ENCODE measurements around the gene PLA2G2A. TPM values are rescaled to one million over a fixed set of nuclear protein-coding genes. Genes with fewer than 3 reads are reported as not detected.

PLA2G2A gene
- total RNA-seq, 2 donors from 2014 or later = 9.3 to 57.7 TPM

DNA sequence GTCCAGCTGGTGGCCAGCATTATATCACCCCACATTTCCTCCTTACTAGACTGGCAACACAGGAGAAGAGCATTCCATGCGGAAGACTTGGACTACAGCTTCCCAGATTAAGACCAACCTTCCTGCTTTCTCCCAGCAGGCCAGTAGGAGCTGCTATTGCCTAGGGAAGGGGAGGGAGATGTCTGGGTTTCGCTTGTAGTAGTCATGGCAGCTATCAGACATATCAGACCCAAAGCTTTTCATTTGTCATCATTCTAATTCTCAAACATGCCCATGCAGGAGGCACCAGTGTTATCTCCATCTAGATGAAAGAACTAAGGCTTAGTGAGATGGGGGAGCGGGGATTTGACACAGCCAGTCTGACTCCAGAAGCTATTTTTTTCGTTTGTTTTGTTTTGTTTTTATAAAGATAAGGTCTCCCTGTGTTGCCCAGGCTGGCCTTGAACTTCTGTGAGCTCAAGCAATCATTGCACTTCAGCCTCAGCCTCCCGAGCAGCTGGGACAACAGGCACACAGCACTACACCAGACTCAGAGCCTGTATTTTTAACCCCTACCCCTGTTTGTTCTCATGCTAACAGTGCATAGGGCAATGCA, 4.5 kb downstream of the PLA2G2A start:
- Histone ChIP-seq H3K27me3 (no peaks in the 10 kb centered on the region), H3K4me3 (no peak overlapping the region), H3K9me3 (no peaks in the 10 kb centered on the region), H3K36me3 (replicated peaks in 1 of 2; ENCODE audit: insufficient read depth in 1 of 2, low read depth in 2 of 2) (no peaks in the 10 kb centered on the region), H3K27ac (peak overlapping the region in 1 of 4 donors; percentile 63), H3K4me1 (peaks cover 26% of the 10 kb centered on the region)
- WGBS, 2 donors = 11 to 14% methylated on average over 5 of the region's 5 CpGs
- DNase-seq (peak; percentile 51 to 80 (median 72)), ATAC-seq (peak; percentile 88)
- TF ChIP-seq POLR2A (IDR thresholded peaks at IDR 0.05) = no peak
- TF ChIP-seq, protein P1, sequence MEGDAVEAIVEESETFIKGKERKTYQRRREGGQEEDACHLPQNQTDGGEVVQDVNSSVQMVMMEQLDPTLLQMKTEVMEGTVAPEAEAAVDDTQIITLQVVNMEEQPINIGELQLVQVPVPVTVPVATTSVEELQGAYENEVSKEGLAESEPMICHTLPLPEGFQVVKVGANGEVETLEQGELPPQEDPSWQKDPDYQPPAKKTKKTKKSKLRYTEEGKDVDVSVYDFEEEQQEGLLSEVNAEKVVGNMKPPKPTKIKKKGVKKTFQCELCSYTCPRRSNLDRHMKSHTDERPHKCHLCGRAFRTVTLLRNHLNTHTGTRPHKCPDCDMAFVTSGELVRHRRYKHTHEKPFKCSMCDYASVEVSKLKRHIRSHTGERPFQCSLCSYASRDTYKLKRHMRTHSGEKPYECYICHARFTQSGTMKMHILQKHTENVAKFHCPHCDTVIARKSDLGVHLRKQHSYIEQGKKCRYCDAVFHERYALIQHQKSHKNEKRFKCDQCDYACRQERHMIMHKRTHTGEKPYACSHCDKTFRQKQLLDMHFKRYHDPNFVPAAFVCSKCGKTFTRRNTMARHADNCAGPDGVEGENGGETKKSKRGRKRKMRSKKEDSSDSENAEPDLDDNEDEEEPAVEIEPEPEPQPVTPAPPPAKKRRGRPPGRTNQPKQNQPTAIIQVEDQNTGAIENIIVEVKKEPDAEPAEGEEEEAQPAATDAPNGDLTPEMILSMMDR (IDR thresholded peaks at IDR 0.05) = peak; percentile 30 to 96 (median 68)
- intact Hi-C loops (cut with DNase I) = no loop called here

DNA sequence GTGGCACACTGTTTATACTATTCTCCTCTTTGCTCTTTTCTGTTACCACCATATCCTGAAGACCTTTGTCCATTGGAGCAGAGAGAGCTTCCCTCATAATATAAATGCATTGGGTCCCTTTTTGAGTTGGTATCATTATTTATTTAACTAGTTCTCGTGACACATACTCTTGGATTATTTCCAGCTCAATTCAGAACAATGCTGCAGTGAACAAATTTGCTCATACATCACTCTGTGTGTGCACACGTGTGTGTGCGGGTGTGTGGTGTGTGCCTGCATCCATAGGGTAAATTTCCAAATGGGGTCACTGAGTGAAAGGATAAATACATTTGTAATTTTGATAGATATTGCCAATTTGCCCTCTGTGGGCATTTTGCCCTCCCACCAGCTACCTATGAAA, 5.8 kb downstream of the PLA2G2A start:
- WGBS, 2 donors = 23 to 33% methylated on average over 3 of the region's 3 CpGs
- Histone ChIP-seq H3K4me1 (peaks cover 26% of the 10 kb centered on the region), H3K36me3 (replicated peaks in 1 of 2; ENCODE audit: insufficient read depth in 1 of 2, low read depth in 2 of 2) (no peaks in the 10 kb centered on the region), H3K27me3 (no peaks in the 10 kb centered on the region), H3K9me3 (no peaks in the 10 kb centered on the region), H3K27ac (no peak overlapping the region), H3K4me3 (no peak overlapping the region)
- TF ChIP-seq POLR2A (IDR thresholded peaks at IDR 0.05) = no peak
- TF ChIP-seq, protein P1 (IDR thresholded peaks at IDR 0.05) = no peak
- DNase-seq = no peak
- ATAC-seq = no peak
- intact Hi-C loops (cut with DNase I) = no loop called here

DNA sequence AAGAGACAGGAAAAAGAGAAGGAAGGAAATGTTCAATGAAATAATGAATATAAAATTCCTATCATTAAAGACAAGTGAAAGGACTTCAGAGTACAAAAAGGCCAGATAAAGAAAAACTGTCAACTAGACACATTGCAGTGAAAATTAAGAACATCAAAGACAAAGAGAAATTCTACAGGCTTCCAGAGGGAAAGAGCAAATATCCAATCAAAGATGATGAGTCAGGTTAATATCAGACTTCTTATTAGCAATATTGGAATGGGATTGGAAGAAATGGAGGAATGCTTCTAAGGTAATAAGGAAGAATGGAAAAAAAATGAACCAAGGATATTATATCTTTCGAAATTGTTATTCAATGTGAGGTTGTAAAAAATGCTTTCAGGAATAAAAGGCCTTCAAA, 7.8 kb downstream of the PLA2G2A start:
- intact Hi-C loops (cut with DNase I) = no loop called here
- no peak overlapping the region for H3K27ac ChIP-seq
- H3K36me3 ChIP-seq (replicated peaks in 1 of 2; ENCODE audit: insufficient read depth in 1 of 2, low read depth in 2 of 2) = no peaks in the 10 kb centered on the region
- WGBS, 2 donors = 76 to 93% methylated on average over 1 of the region's 1 CpG
- DNase-seq = no peak
- H3K9me3 ChIP-seq = no peaks in the 10 kb centered on the region
- H3K4me3 ChIP-seq = no peak overlapping the region
- ATAC-seq = no peak
- H3K4me1 ChIP-seq = peaks cover 26% of the 10 kb centered on the region
- H3K27me3 ChIP-seq = no peaks in the 10 kb centered on the region
- TF ChIP-seq, protein P1 (IDR thresholded peaks at IDR 0.05) = no peak
- TF ChIP-seq POLR2A (IDR thresholded peaks at IDR 0.05) = no peak

DNA sequence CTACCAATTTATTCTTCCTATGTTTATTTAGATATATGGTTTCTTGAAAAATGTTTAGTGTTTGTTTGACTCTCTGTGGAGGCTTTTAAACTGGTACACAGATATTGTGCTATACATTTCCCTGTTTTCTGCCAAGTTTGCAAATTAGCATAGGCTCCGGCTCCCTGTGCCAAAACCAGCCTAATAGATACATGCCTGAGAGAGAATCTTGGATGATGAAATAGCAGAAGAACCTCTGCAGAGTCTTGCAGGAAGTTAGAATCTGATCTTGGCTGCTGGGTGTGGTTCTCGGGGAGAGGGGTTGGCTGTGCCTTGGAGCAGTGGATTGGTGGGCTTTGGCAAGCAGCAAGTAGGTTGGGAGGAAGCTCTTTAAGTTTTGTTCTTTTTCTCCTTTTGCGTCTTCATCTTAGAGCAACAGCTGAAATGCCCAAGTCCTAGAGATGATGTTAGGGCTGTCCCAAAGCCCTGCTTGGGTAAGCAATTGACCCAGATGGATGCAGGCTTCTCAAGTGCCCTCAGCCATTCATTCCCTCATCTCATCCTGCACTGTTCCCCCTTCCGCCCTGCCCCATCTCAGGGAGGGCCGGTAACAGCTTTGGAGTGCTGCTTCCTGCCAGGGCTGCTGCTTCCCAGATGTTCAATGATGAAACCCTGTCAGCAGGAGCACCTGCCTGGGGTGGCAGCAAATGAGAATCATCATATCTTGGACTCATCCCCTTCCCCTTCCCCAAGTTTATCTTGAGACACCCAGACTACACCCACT, 9.3 kb downstream of the PLA2G2A start:
- intact Hi-C loops (cut with DNase I) = no loop called here
- DNase-seq (no peak), ATAC-seq (no peak)
- H3K9me3 ChIP-seq = no peaks in the 10 kb centered on the region
- peaks cover 16% of the 10 kb centered on the region for H3K4me1 ChIP-seq
- no peaks in the 10 kb centered on the region for H3K36me3 ChIP-seq (replicated peaks in 1 of 2; ENCODE audit: insufficient read depth in 1 of 2, low read depth in 2 of 2)
- no peak overlapping the region for H3K27ac ChIP-seq
- WGBS, 2 donors = 72 to 82% methylated on average over 5 of the region's 5 CpGs
- no peak overlapping the region for H3K4me3 ChIP-seq
- H3K27me3 ChIP-seq = no peaks in the 10 kb centered on the region
- no peak for TF ChIP-seq POLR2A (IDR thresholded peaks at IDR 0.05)
- TF ChIP-seq, protein P1 (IDR thresholded peaks at IDR 0.05) = no peak
